ENCODE measurements around the gene PTPRD.

PTPRD gene

GRCh38 chr9:10612641-10613398 lies at the start of gene PTPRD:
TSS of gene PTPRD (minus strand) at chr9:10613002.
- DNase-seq (ENCODE audit: low read depth in 1 of 2, low spot score in 1 of 2), result no peak

GRCh38 chr9:10661994-10662393 lies 49.2 kb upstream of the PTPRD start:
- no peak for DNase-seq (ENCODE audit: low read depth in 1 of 2, low spot score in 1 of 2)

GRCh38 chr9:10661376-10661775 lies 48.6 kb upstream of the PTPRD start:
- no peak for DNase-seq (ENCODE audit: low read depth in 1 of 2, low spot score in 1 of 2)

- no peak for DNase-seq (ENCODE audit: low read depth in 1 of 2, low spot score in 1 of 2)
Observed at GRCh38 chr9:10651012-10651411, 38.2 kb upstream of the PTPRD start.

- DNase-seq (ENCODE audit: low read depth in 1 of 2, low spot score in 1 of 2), result no peak
Observed at GRCh38 chr9:10649076-10649475, 36.3 kb upstream of the PTPRD start.

GRCh38 chr9:10633785-10634184 lies 21.0 kb upstream of the PTPRD start:
- no peak for DNase-seq (ENCODE audit: low read depth in 1 of 2, low spot score in 1 of 2)

GRCh38 chr9:10614196-10614800 lies 1.5 kb upstream of the PTPRD start:
- no peak for DNase-seq (ENCODE audit: low read depth in 1 of 2, low spot score in 1 of 2)

GRCh38 chr9:10613419-10613818 lies 617 bp upstream of the PTPRD start:
- DNase-seq (ENCODE audit: low read depth in 1 of 2, low spot score in 1 of 2), result no peak

- DNase-seq (ENCODE audit: low read depth in 1 of 2, low spot score in 1 of 2), result no peak
Observed at GRCh38 chr9:10605388-10605787, 7.4 kb downstream of the PTPRD start.

GRCh38 chr9:10604927-10605326 lies 7.9 kb downstream of the PTPRD start:
- no peak for DNase-seq (ENCODE audit: low read depth in 1 of 2, low spot score in 1 of 2)

- DNase-seq (ENCODE audit: low read depth in 1 of 2, low spot score in 1 of 2), result no peak
Observed at GRCh38 chr9:10597801-10598200, 15.0 kb downstream of the PTPRD start.

GRCh38 chr9:10594482-10594881 lies 18.3 kb downstream of the PTPRD start:
- DNase-seq (ENCODE audit: low read depth in 1 of 2, low spot score in 1 of 2), result no peak

GRCh38 chr9:10586407-10586806 lies 26.4 kb downstream of the PTPRD start:
- no peak for DNase-seq (ENCODE audit: low read depth in 1 of 2, low spot score in 1 of 2)

- DNase-seq (ENCODE audit: low read depth in 1 of 2, low spot score in 1 of 2), result no peak
Observed at GRCh38 chr9:10571699-10572098, 41.1 kb downstream of the PTPRD start.

- no peak for DNase-seq (ENCODE audit: low read depth in 1 of 2, low spot score in 1 of 2)
Observed at GRCh38 chr9:10566848-10567247, 46.0 kb downstream of the PTPRD start.

- DNase-seq (ENCODE audit: low read depth in 1 of 2, low spot score in 1 of 2), result no peak
Observed at GRCh38 chr9:10562581-10563343, 50.0 kb downstream of the PTPRD start.

GRCh38 chr9:10548348-10548747 lies 64.5 kb downstream of the PTPRD start:
- DNase-seq (ENCODE audit: low read depth in 1 of 2, low spot score in 1 of 2), result no peak

GRCh38 chr9:10538073-10538472 lies 74.7 kb downstream of the PTPRD start:
- DNase-seq (ENCODE audit: low read depth in 1 of 2, low spot score in 1 of 2), result no peak

- DNase-seq (ENCODE audit: low read depth in 1 of 2, low spot score in 1 of 2), result no peak
Observed at GRCh38 chr9:10534850-10535249, 78.0 kb downstream of the PTPRD start.

- no peak for DNase-seq (ENCODE audit: low read depth in 1 of 2, low spot score in 1 of 2)
Observed at GRCh38 chr9:10525972-10526371, 86.8 kb downstream of the PTPRD start.

GRCh38 chr9:10523164-10523563 lies 89.6 kb downstream of the PTPRD start:
- DNase-seq (ENCODE audit: low read depth in 1 of 2, low spot score in 1 of 2), result no peak

- DNase-seq (ENCODE audit: low read depth in 1 of 2, low spot score in 1 of 2), result no peak
Observed at GRCh38 chr9:10512144-10512543, 100.7 kb downstream of the PTPRD start.
